GM23338 (cell line): ENCODE results near the gene DAD1.

Experiments used
- CREB1 ChIP-seq: fragments of 250-450 bp; sonication (Bioruptor Pico); IDR thresholded peaks from 2 replicates; pipeline ENCODE4 v1.5.0; 2020; ENCODE audit warnings: low read depth, mild to moderate bottlenecking, moderate library complexity
- CTCF ChIP-seq, 2 experiments: fragments of 200-600 bp in 1 of 2; sonication (generic) in 1 of 2; conservative IDR thresholded peaks; 2 replicates each; pipeline versions ENCODE4 v1.5.1 to v1.6.1; 2016 to 2017; ENCODE audit warnings: antibody characterized with exemption in 2 of 2, low read depth in 2 of 2, mild to moderate bottlenecking in 2 of 2, moderate library complexity in 1 of 2
- ETS1 ChIP-seq: IDR thresholded peaks from 2 replicates; pipeline ENCODE4 v1.6.1; 2016; ENCODE audit warnings: antibody characterized with exemption
- EZH2 ChIP-seq: fragments of 200-600 bp; sonication (generic); IDR thresholded peaks from one replicate; pipeline ENCODE4 v1.8.0; 2017; ENCODE audit warnings: antibody characterized with exemption, mild to moderate bottlenecking, low read depth; ENCODE audit not compliant: unreplicated experiment
- EZH2phosphoT487 ChIP-seq: fragments of 200-600 bp; sonication (generic); IDR thresholded peaks from one replicate; pipeline ENCODE4 v1.8.1; 2018; ENCODE audit warnings: antibody characterized with exemption; ENCODE audit not compliant: unreplicated experiment
- JUNB ChIP-seq: IDR thresholded peaks from one replicate; pipeline ENCODE4 v1.6.1; 2016; ENCODE audit warnings: antibody characterized with exemption; ENCODE audit not compliant: unreplicated experiment
- POLR2AphosphoS5 ChIP-seq: IDR thresholded peaks from 2 replicates; pipeline ENCODE4 v1.6.1; 2016; ENCODE audit warnings: antibody characterized with exemption, low read depth
- ZNF114 ChIP-seq: fragments of 250-450 bp; sonication (Bioruptor Pico); IDR thresholded peaks from 2 replicates; pipeline ENCODE4 v1.5.0; 2020; ENCODE audit warnings: mild to moderate bottlenecking, moderate library complexity
- ZNF331 ChIP-seq: fragments of 250-450 bp; sonication (Bioruptor Pico); IDR thresholded peaks from 2 replicates; pipeline ENCODE4 v1.5.0; 2020; ENCODE audit warnings: low read depth, mild to moderate bottlenecking, moderate library complexity
- TF ChIP-seq, protein P1 (sequence below): IDR thresholded peaks from one replicate; pipeline ENCODE4 v1.6.1; 2018; ENCODE audit warnings: antibody characterized with exemption; ENCODE audit not compliant: unreplicated experiment

- TF ChIP-seq CTCF (conservative IDR thresholded peaks at IDR 0.05; ENCODE audit: low read depth in 2 of 2): no peak
- TF ChIP-seq ZNF331 (CRISPR knock-in tag): no peak
- no peak for TF ChIP-seq JUNB
- no peak for TF ChIP-seq EZH2
- TF ChIP-seq POLR2AphosphoS5: no peak
- TF ChIP-seq ETS1: no peak
- no peak for TF ChIP-seq EZH2phosphoT487
- no peak for TF ChIP-seq ZNF114 (CRISPR knock-in tag)
- TF ChIP-seq, protein P1, sequence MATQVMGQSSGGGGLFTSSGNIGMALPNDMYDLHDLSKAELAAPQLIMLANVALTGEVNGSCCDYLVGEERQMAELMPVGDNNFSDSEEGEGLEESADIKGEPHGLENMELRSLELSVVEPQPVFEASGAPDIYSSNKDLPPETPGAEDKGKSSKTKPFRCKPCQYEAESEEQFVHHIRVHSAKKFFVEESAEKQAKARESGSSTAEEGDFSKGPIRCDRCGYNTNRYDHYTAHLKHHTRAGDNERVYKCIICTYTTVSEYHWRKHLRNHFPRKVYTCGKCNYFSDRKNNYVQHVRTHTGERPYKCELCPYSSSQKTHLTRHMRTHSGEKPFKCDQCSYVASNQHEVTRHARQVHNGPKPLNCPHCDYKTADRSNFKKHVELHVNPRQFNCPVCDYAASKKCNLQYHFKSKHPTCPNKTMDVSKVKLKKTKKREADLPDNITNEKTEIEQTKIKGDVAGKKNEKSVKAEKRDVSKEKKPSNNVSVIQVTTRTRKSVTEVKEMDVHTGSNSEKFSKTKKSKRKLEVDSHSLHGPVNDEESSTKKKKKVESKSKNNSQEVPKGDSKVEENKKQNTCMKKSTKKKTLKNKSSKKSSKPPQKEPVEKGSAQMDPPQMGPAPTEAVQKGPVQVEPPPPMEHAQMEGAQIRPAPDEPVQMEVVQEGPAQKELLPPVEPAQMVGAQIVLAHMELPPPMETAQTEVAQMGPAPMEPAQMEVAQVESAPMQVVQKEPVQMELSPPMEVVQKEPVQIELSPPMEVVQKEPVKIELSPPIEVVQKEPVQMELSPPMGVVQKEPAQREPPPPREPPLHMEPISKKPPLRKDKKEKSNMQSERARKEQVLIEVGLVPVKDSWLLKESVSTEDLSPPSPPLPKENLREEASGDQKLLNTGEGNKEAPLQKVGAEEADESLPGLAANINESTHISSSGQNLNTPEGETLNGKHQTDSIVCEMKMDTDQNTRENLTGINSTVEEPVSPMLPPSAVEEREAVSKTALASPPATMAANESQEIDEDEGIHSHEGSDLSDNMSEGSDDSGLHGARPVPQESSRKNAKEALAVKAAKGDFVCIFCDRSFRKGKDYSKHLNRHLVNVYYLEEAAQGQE: no peak
- no peak for TF ChIP-seq CREB1 (CRISPR knock-in tag)
Observed at GRCh38 chr14:22545842-22546721, 42.9 kb downstream of the DAD1 start.
